ENCODE results near the gene PLVAP.

PLVAP gene

GRCh38 chr19:17340302-17340870 is 36.8 kb downstream of the PLVAP start:
- TF ChIP-seq CTCF (IDR thresholded peaks at IDR 0.05; ENCODE audit: control insufficient read depth, insufficient read depth, low read depth, low read length, missing control alignments) = no peak

GRCh38 chr19:17339088-17339741 is 37.9 kb downstream of the PLVAP start:
- TF ChIP-seq CTCF (IDR thresholded peaks at IDR 0.05; ENCODE audit: control insufficient read depth, insufficient read depth, low read depth, low read length, missing control alignments) = no peak
- H3K4me3 ChIP-seq (ENCODE audit: control insufficient read depth, low read depth, low read length) = no peak overlapping the region
- DNase-seq (ENCODE audit: low read depth) = no peak

More at GRCh38 chr19:17340302-17340870, 36.8 kb downstream of the PLVAP start:
- DNase-seq (ENCODE audit: low read depth) = no peak
- no peak overlapping the region for H3K4me3 ChIP-seq (ENCODE audit: control insufficient read depth, low read depth, low read length)

- DNase-seq (ENCODE audit: low read depth) = no peak
- peak overlapping the region; percentile 65 for H3K4me3 ChIP-seq (ENCODE audit: control insufficient read depth, low read depth, low read length)
- no peak for TF ChIP-seq CTCF (IDR thresholded peaks at IDR 0.05; ENCODE audit: control insufficient read depth, insufficient read depth, low read depth, low read length, missing control alignments)
These were observed 38.6 kb downstream of the PLVAP start for GRCh38 chr19:17338433-17339078.

GRCh38 chr19:17337675-17338432 is 39.3 kb downstream of the PLVAP start:
- H3K4me3 ChIP-seq (ENCODE audit: control insufficient read depth, low read depth, low read length) = peak overlapping the region; percentile 65
- DNase-seq (ENCODE audit: low read depth) = no peak
- no peak for TF ChIP-seq CTCF (IDR thresholded peaks at IDR 0.05; ENCODE audit: control insufficient read depth, insufficient read depth, low read depth, low read length, missing control alignments)

- DNase-seq (ENCODE audit: low read depth) = peak; percentile 91
- no peak for TF ChIP-seq CTCF (IDR thresholded peaks at IDR 0.05; ENCODE audit: control insufficient read depth, insufficient read depth, low read depth, low read length, missing control alignments)
- H3K4me3 ChIP-seq (ENCODE audit: control insufficient read depth, low read depth, low read length) = peak within 1 kb of the TSS; percentile 65
These were observed 40.1 kb downstream of the PLVAP start, which contains the start of gene GTPBP3 for GRCh38 chr19:17336872-17337674. Gene GTPBP3, plus strand, starts transcription at chr19:17337553. Its CDS starts 59 bp downstream, at chr19:17337612.

- TF ChIP-seq CTCF (IDR thresholded peaks at IDR 0.05; ENCODE audit: control insufficient read depth, insufficient read depth, low read depth, low read length, missing control alignments) = no peak
- DNase-seq (ENCODE audit: low read depth) = no peak
- no peak overlapping the region for H3K4me3 ChIP-seq (ENCODE audit: control insufficient read depth, low read depth, low read length)
These were observed 41.6 kb downstream of the PLVAP start for GRCh38 chr19:17335575-17335974.
